ENCODE measurements around the gene ST8SIA6.
"Not testable (repeated sequence)": the region's sequence is repeated elsewhere in the genome, so short reads cannot be mapped to it uniquely, and the experiment has no call there.

ST8SIA6 gene

DNA sequence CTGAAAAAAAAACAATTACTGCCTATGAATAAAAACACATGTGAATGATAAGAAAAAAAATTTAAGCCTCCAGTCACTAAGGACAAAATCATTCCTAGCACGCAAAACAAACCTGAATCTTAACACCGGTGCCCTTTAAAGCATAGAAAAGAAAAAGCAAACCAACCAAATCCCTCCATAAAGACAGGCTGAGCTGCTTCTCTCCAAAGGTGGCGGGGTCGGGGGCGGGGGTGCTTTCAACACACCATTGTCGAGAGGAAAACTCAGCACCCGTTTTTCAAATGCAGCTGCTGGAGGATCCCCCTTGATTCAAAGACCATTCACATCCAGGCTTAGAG, 1.4 kb downstream of the ST8SIA6 start:
- in situ Hi-C loops (cut with HindIII; ENCODE audit: low pct_unique_long_range_greater_than_20kb, low sequenced_read_pairs), result no loop called here
- DNase-seq (ENCODE audit: low read depth in 1 of 2, low spot score in 1 of 2), result no peak
- no peak for TF ChIP-seq JUND (IDR thresholded peaks at IDR 0.05; ENCODE audit: low read depth)

GRCh38 chr10:17452060-17452841, 2.1 kb downstream of the ST8SIA6 start:
- in situ Hi-C loops (cut with HindIII; ENCODE audit: low pct_unique_long_range_greater_than_20kb, low sequenced_read_pairs), result no loop called here
- DNase-seq (ENCODE audit: low read depth in 1 of 2, low spot score in 1 of 2), result peak in 1 of 2 experiments; percentile 52
- no peak for TF ChIP-seq JUND (IDR thresholded peaks at IDR 0.05; ENCODE audit: low read depth)

DNA sequence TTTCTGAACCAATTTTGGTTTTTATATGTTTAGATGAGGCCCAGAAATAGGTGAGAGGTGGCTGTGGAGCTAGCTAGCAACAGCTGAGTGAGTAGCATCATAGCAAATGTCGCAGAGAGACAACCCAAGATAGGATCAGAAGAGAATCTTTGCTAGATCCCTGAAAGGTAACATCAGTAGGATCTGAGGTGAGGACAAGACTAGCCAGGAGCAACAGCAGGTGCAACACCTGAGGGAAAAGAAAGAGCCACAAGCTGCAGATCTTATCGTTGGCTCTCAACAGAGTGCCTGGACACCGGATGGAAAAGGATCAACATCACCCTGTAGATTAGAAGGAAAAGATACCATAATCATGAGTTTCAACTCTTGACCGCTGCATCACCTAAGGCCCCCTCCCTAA, 4.4 kb downstream of the ST8SIA6 start:
- peak; percentile 59; the same call in 1 of the 2 replicates for TF ChIP-seq JUND (IDR thresholded peaks at IDR 0.05; ENCODE audit: low read depth)
- DNase-seq (ENCODE audit: low read depth in 1 of 2, low spot score in 1 of 2), result peak in 1 of 2 experiments; percentile 79
- in situ Hi-C loops (cut with HindIII; ENCODE audit: low pct_unique_long_range_greater_than_20kb, low sequenced_read_pairs), result no loop called here

DNA sequence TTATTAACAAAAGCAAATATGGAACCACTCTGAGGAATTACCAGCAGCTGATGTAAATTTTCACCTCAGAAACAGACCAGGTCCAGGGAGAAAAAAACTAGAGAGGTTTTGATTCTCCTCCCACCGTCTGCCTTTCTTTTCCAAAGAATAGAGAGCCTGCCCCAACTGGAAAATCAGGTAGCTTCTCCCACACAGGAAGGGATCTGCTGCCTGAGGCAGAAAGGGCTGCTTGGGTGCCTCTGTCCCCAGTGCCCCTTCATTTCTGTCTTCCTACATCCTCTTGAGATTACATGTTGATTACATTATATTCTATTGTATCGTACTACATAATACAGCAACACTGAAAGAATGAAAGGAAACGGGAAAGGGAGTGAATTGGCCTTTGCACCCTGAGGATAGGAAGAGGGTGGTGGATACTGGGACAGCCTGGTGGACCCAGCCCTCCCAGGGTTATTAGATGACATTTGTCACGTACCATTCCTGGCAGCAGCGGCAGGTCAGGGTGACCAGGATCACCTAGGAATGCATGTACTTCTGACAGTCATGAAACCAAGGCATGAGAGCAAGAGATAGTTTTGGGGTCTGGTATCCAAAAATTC, 8.9 kb downstream of the ST8SIA6 start:
- peak; percentile 37 to 94 for DNase-seq (ENCODE audit: low read depth in 1 of 2, low spot score in 1 of 2)
- in situ Hi-C loops (cut with HindIII; ENCODE audit: low pct_unique_long_range_greater_than_20kb, low sequenced_read_pairs), result no loop called here
- no peak; the same call in 1 of the 2 replicates for TF ChIP-seq JUND (IDR thresholded peaks at IDR 0.05; ENCODE audit: low read depth)

DNA sequence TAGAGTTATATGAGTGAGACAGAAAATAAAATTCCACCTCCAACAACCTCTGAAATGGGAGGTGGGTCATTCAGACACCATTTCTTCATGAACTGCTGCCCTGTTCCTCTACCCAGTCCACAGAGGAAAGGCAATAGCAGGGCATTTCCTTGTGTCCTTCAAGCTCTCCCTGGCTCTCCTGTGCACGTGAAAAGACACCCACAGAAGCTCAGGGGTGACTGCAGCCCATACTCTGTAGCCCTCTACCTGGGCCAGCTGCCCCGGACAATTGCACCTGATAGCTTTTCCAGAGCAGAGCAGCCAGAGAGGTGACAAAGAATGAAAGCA, 10.0 kb downstream of the ST8SIA6 start:
- no peak for TF ChIP-seq JUND (IDR thresholded peaks at IDR 0.05; ENCODE audit: low read depth)
- in situ Hi-C loops (cut with HindIII; ENCODE audit: low pct_unique_long_range_greater_than_20kb, low sequenced_read_pairs), result no loop called here
- DNase-seq (ENCODE audit: low read depth in 1 of 2, low spot score in 1 of 2), result no peak

GRCh38 chr10:17443707-17444387, 10.5 kb downstream of the ST8SIA6 start:
- DNase-seq (ENCODE audit: low read depth in 1 of 2, low spot score in 1 of 2), result no peak
- in situ Hi-C loops (cut with HindIII; ENCODE audit: low pct_unique_long_range_greater_than_20kb, low sequenced_read_pairs), result no loop called here
- TF ChIP-seq JUND (IDR thresholded peaks at IDR 0.05; ENCODE audit: low read depth), result no peak

GRCh38 chr10:17438583-17438982, 15.8 kb downstream of the ST8SIA6 start:
- DNase-seq (ENCODE audit: low read depth in 1 of 2, low spot score in 1 of 2), result no peak
- TF ChIP-seq JUND (IDR thresholded peaks at IDR 0.05; ENCODE audit: low read depth), result no peak
- in situ Hi-C loops (cut with HindIII; ENCODE audit: low pct_unique_long_range_greater_than_20kb, low sequenced_read_pairs), result no loop called here

GRCh38 chr10:17436578-17436977, 17.8 kb downstream of the ST8SIA6 start:
- in situ Hi-C loops (cut with HindIII; ENCODE audit: low pct_unique_long_range_greater_than_20kb, low sequenced_read_pairs), result not testable (repeated sequence)

DNA sequence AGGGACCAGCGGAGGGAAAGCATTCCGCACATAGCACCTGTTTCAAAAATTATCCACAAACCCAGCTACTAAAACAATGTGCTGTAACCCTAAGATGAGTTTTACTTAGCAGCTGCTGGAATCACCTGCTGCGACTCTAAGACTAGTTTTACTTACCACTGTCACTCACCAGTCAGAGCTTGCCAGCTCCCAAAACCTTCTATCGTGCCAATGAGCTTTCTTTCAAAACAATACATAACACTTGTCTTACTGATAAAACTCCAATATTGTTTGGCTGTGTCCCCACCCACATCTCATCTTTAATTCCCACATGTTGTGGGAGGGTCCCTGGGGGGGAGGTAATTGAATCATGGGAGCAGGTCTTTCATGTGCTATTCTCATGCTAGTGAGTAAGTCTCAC, 18.4 kb downstream of the ST8SIA6 start:
- no peak for TF ChIP-seq JUND (IDR thresholded peaks at IDR 0.05; ENCODE audit: low read depth)
- DNase-seq (ENCODE audit: low read depth in 1 of 2, low spot score in 1 of 2), result no peak
- in situ Hi-C loops (cut with HindIII; ENCODE audit: low pct_unique_long_range_greater_than_20kb, low sequenced_read_pairs), result no loop called here

More at GRCh38 chr10:17436578-17436977, 17.8 kb downstream of the ST8SIA6 start:
- DNase-seq (ENCODE audit: low read depth in 1 of 2, low spot score in 1 of 2), result not testable (repeated sequence)

DNA sequence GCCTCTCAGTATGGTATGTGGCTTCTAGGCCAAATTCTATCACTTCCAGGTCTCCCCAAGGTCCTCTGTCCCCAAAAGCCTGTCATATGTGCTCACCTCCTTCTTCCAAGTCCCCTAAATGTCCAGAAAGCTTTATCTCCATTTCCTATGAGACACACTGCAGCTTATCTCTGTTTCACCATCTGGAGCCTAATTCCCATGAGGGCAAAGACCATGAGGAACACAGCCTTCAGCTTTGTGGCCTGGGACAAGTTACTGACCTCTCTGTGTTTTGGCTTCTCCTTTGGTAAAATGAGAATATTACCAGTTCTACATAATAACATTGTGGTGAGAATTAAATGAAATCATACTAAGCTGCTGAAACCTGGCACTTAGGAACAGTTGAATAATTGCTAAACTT, 19.2 kb downstream of the ST8SIA6 start:
- no peak for DNase-seq (ENCODE audit: low read depth in 1 of 2, low spot score in 1 of 2)
- in situ Hi-C loops (cut with HindIII; ENCODE audit: low pct_unique_long_range_greater_than_20kb, low sequenced_read_pairs), result no loop called here
- TF ChIP-seq JUND (IDR thresholded peaks at IDR 0.05; ENCODE audit: low read depth), result no peak

DNA sequence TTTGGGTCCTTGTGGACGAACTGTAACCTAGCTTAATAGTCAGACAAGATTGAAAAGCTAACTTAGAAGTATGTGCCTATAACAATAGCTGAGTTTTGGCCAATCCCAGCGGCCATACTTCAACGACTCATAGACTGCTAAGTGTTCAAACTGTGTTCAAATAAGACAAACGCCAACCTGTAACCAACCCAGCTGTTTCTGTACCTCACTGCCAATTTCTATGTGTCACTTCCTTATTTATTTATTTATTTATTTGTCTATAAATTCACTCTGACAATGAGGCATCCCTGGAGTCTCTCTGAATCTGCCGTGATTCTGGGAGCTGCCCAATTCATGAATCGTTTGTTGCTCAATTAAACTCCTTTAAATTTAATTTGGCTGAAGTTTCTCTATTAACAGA, 21.7 kb downstream of the ST8SIA6 start:
- in situ Hi-C loops (cut with HindIII; ENCODE audit: low pct_unique_long_range_greater_than_20kb, low sequenced_read_pairs), result no loop called here
- DNase-seq (ENCODE audit: low read depth in 1 of 2, low spot score in 1 of 2), result no peak
- no peak for TF ChIP-seq JUND (IDR thresholded peaks at IDR 0.05; ENCODE audit: low read depth)

GRCh38 chr10:17431871-17432311, 22.5 kb downstream of the ST8SIA6 start:
- TF ChIP-seq JUND (IDR thresholded peaks at IDR 0.05; ENCODE audit: low read depth), result no peak
- in situ Hi-C loops (cut with HindIII; ENCODE audit: low pct_unique_long_range_greater_than_20kb, low sequenced_read_pairs), result no loop called here
- DNase-seq (ENCODE audit: low read depth in 1 of 2, low spot score in 1 of 2), result no peak

GRCh38 chr10:17430647-17431355, 23.6 kb downstream of the ST8SIA6 start:
- DNase-seq (ENCODE audit: low read depth in 1 of 2, low spot score in 1 of 2), result peak; percentile 58 to 86
- no peak for TF ChIP-seq JUND (IDR thresholded peaks at IDR 0.05; ENCODE audit: low read depth)
- in situ Hi-C loops (cut with HindIII; ENCODE audit: low pct_unique_long_range_greater_than_20kb, low sequenced_read_pairs), result no loop called here

Measured in T47D (cell line).